ENCODE data around the gene TIRAP. TPM values are rescaled to one million over a fixed set of nuclear protein-coding genes. Genes with fewer than 3 reads are reported as not detected.

The TIRAP gene
- total and polyA plus RNA-seq, 5 donors, result 5.8 to 9.7 (median 9.5) TPM

- 84% methylated on average over 8 of the region's 8 CpGs for WGBS
- Histone ChIP-seq H3K4me1 (ENCODE audit: control insufficient read depth, insufficient read depth, low read length) (peaks cover 3% of the 10 kb centered on the region), H3K27me3 (ENCODE audit: control insufficient read depth, insufficient read depth) (no peaks in the 10 kb centered on the region), H3K27ac (ENCODE audit: low read length) (no peak overlapping the region), H3K9me3 (ENCODE audit: control insufficient read depth, low read length) (no peaks in the 10 kb centered on the region), H3K4me3 (ENCODE audit: low read length) (no peak overlapping the region)
- ATAC-seq (no peak), DNase-seq (no peak)
- intact Hi-C loops (cut with DNase I), result no loop called here
These were observed 17.1 kb upstream of the TIRAP start for GRCh38 chr11:126265811-126266210.

GRCh38 chr11:126267650-126268049 lies 15.2 kb upstream of the TIRAP start:
- no peaks in the 10 kb centered on the region for H3K27me3 ChIP-seq (ENCODE audit: control insufficient read depth, insufficient read depth)
- WGBS, result 72% methylated on average over 6 of the region's 6 CpGs
- no peak overlapping the region for H3K27ac ChIP-seq (ENCODE audit: low read length)
- peaks cover 3% of the 10 kb centered on the region for H3K4me1 ChIP-seq (ENCODE audit: control insufficient read depth, insufficient read depth, low read length)
- no peak for ATAC-seq
- DNase-seq, result no peak
- peak overlapping the region; percentile 84 for H3K4me3 ChIP-seq (ENCODE audit: low read length)
- intact Hi-C loops (cut with DNase I), result no loop called here
- H3K9me3 ChIP-seq (ENCODE audit: control insufficient read depth, low read length), result no peaks in the 10 kb centered on the region

- ATAC-seq (peak; percentile 16 to 47), DNase-seq (no peak)
- WGBS, result under 1% methylated on average over 23 of the region's 23 CpGs
- Histone ChIP-seq H3K4me1 (ENCODE audit: control insufficient read depth, insufficient read depth, low read length) (peaks cover 3% of the 10 kb centered on the region), H3K27me3 (ENCODE audit: control insufficient read depth, insufficient read depth) (no peaks in the 10 kb centered on the region), H3K4me3 (ENCODE audit: low read length) (peak overlapping the region; percentile 84), H3K27ac (ENCODE audit: low read length) (peak overlapping the region; percentile 85), H3K9me3 (ENCODE audit: control insufficient read depth, low read length) (no peaks in the 10 kb centered on the region)
- intact Hi-C loops (cut with DNase I), result no loop called here
These were observed 14.6 kb upstream of the TIRAP start for GRCh38 chr11:126268361-126268707.

GRCh38 chr11:126268708-126269579 lies 13.9 kb upstream of the TIRAP start, which contains the start of the genes FOXRED1 and SRPRA:
FOXRED1 (plus strand) TSS chr11:126269154; CDS start chr11:126269207, 53 bp downstream.
SRPRA (minus strand) TSS chr11:126268895; CDS start chr11:126268804, 91 bp downstream.
- WGBS, result under 1% methylated on average over 64 of the region's 64 CpGs

GRCh38 chr11:126277322-126277721 lies 5.6 kb upstream of the TIRAP start:
- H3K4me1 ChIP-seq (ENCODE audit: control insufficient read depth, insufficient read depth, low read length), result peaks cover 3% of the 10 kb centered on the region

More at GRCh38 chr11:126268708-126269579, 13.9 kb upstream of the TIRAP start, which contains the start of the genes FOXRED1 and SRPRA:
- intact Hi-C loops (cut with DNase I), result no loop called here
- peak within 1 kb of the TSS; percentile 85 for H3K27ac ChIP-seq (ENCODE audit: low read length)
- peaks cover 3% of the 10 kb centered on the region for H3K4me1 ChIP-seq (ENCODE audit: control insufficient read depth, insufficient read depth, low read length)
- ATAC-seq (peak; percentile 99 to 100), DNase-seq (peak; percentile 100)
- no peaks in the 10 kb centered on the region for H3K27me3 ChIP-seq (ENCODE audit: control insufficient read depth, insufficient read depth)
- H3K9me3 ChIP-seq (ENCODE audit: control insufficient read depth, low read length), result no peaks in the 10 kb centered on the region
- peak within 1 kb of the TSS; percentile 84 for H3K4me3 ChIP-seq (ENCODE audit: low read length)

GRCh38 chr11:126277780-126278179 lies 5.1 kb upstream of the TIRAP start:
- Histone ChIP-seq H3K4me1 (ENCODE audit: control insufficient read depth, insufficient read depth, low read length) (peaks cover 3% of the 10 kb centered on the region), H3K9me3 (ENCODE audit: control insufficient read depth, low read length) (no peaks in the 10 kb centered on the region), H3K27ac (ENCODE audit: low read length) (no peak overlapping the region), H3K27me3 (ENCODE audit: control insufficient read depth, insufficient read depth) (no peaks in the 10 kb centered on the region), H3K4me3 (ENCODE audit: low read length) (no peak overlapping the region)
- DNase-seq, result no peak
- intact Hi-C loops (cut with DNase I), result no loop called here
- no peak for ATAC-seq
- 93% methylated on average over 4 of the region's 4 CpGs for WGBS

More at GRCh38 chr11:126277322-126277721, 5.6 kb upstream of the TIRAP start:
- no peak for DNase-seq
- Histone ChIP-seq H3K4me3 (ENCODE audit: low read length) (no peak overlapping the region), H3K27me3 (ENCODE audit: control insufficient read depth, insufficient read depth) (no peaks in the 10 kb centered on the region), H3K9me3 (ENCODE audit: control insufficient read depth, low read length) (no peaks in the 10 kb centered on the region), H3K27ac (ENCODE audit: low read length) (no peak overlapping the region)
- intact Hi-C loops (cut with DNase I), result no loop called here
- no peak for ATAC-seq
- WGBS, result 95% methylated on average over 11 of the region's 11 CpGs

- ATAC-seq (no peak), DNase-seq (no peak)
- Histone ChIP-seq H3K4me1 (ENCODE audit: control insufficient read depth, insufficient read depth, low read length) (peaks cover 3% of the 10 kb centered on the region), H3K27ac (ENCODE audit: low read length) (no peak overlapping the region), H3K9me3 (ENCODE audit: control insufficient read depth, low read length) (no peaks in the 10 kb centered on the region), H3K27me3 (ENCODE audit: control insufficient read depth, insufficient read depth) (no peaks in the 10 kb centered on the region), H3K4me3 (ENCODE audit: low read length) (no peak overlapping the region)
- 78% methylated on average over 8 of the region's 8 CpGs for WGBS
- intact Hi-C loops (cut with DNase I), result no loop called here
These were observed 3.7 kb upstream of the TIRAP start for GRCh38 chr11:126279191-126279590.

GRCh38 chr11:126280595-126280994 lies 2.3 kb upstream of the TIRAP start:
- peaks cover 4% of the 10 kb centered on the region for H3K4me1 ChIP-seq (ENCODE audit: control insufficient read depth, insufficient read depth, low read length)
- H3K27me3 ChIP-seq (ENCODE audit: control insufficient read depth, insufficient read depth), result no peaks in the 10 kb centered on the region
- no peak overlapping the region for H3K27ac ChIP-seq (ENCODE audit: low read length)
- no peak overlapping the region for H3K4me3 ChIP-seq (ENCODE audit: low read length)
- DNase-seq, result no peak
- no peak for ATAC-seq
- intact Hi-C loops (cut with DNase I), result no loop called here
- whole genome bisulfite sequencing, result 49% methylated on average over 5 of the region's 5 CpGs
- no peaks in the 10 kb centered on the region for H3K9me3 ChIP-seq (ENCODE audit: control insufficient read depth, low read length)

- intact Hi-C loops (cut with DNase I), result no loop called here
These were observed 1.6 kb upstream of the TIRAP start for GRCh38 chr11:126281245-126281644.

GRCh38 chr11:126281666-126282175 lies 1.2 kb upstream of the TIRAP start:
- WGBS, result 89% methylated on average over 10 of the region's 10 CpGs
- H3K27me3 ChIP-seq (ENCODE audit: control insufficient read depth, insufficient read depth), result no peaks in the 10 kb centered on the region

More at GRCh38 chr11:126281245-126281644, 1.6 kb upstream of the TIRAP start:
- WGBS, result 62% methylated on average over 6 of the region's 6 CpGs
- Histone ChIP-seq H3K9me3 (ENCODE audit: control insufficient read depth, low read length) (no peaks in the 10 kb centered on the region), H3K4me3 (ENCODE audit: low read length) (no peak overlapping the region), H3K27me3 (ENCODE audit: control insufficient read depth, insufficient read depth) (no peaks in the 10 kb centered on the region), H3K27ac (ENCODE audit: low read length) (no peak overlapping the region), H3K4me1 (ENCODE audit: control insufficient read depth, insufficient read depth, low read length) (peaks cover 4% of the 10 kb centered on the region)
- no peak for ATAC-seq
- DNase-seq, result peak in 1 of 3 donors; percentile 35

GRCh38 chr11:126282361-126282735 lies 545 bp upstream of the TIRAP start:
- Histone ChIP-seq H3K27ac (ENCODE audit: low read length) (peak overlapping the region; percentile 81), H3K9me3 (ENCODE audit: control insufficient read depth, low read length) (no peaks in the 10 kb centered on the region), H3K27me3 (ENCODE audit: control insufficient read depth, insufficient read depth) (no peaks in the 10 kb centered on the region), H3K4me3 (ENCODE audit: low read length) (peak overlapping the region; percentile 80), H3K4me1 (ENCODE audit: control insufficient read depth, insufficient read depth, low read length) (peaks cover 4% of the 10 kb centered on the region)
- whole genome bisulfite sequencing, result 2% methylated on average over 15 of the region's 15 CpGs
- ATAC-seq, result peak; percentile 80 to 82
- intact Hi-C loops (cut with DNase I), result no loop called here
- peak; percentile 72 to 91 (median 85) for DNase-seq

More at GRCh38 chr11:126281666-126282175, 1.2 kb upstream of the TIRAP start:
- Histone ChIP-seq H3K4me3 (ENCODE audit: low read length) (no peak overlapping the region), H3K9me3 (ENCODE audit: control insufficient read depth, low read length) (no peaks in the 10 kb centered on the region), H3K27ac (ENCODE audit: low read length) (no peak overlapping the region), H3K4me1 (ENCODE audit: control insufficient read depth, insufficient read depth, low read length) (peaks cover 4% of the 10 kb centered on the region)
- ATAC-seq (no peak), DNase-seq (peak in 1 of 3 donors; percentile 27)
- intact Hi-C loops (cut with DNase I), result no loop called here

Measured in right cardiac atrium (tissue), 5 donors.